ENCODE results near the gene MTHFD1L.
"Not testable (repeated sequence)": the region's sequence is repeated elsewhere in the genome, so short reads cannot be mapped to it uniquely, and the experiment has no call there.

MTHFD1L gene

DNA sequence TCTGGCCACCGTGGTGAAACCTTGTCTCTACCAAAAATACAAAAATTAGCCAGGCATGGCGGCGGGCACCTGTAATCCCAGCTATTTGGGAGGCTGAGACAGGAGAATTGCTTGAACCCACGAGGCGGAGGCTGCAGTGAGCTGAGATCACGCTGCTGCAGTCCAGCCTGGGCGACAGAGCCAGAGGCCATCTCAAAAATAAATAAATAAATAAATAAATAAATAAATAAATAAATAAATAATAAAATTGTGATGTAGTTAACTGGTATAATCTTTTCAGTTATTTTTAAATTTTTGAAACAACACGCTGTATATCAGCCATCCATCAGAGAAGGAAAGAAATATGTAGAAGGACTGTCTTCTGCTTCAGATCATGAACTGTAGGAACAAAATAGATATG lies 221.6 kb downstream of the MTHFD1L start:
- FAIRE-seq; DNase-seq (ENCODE audit: insufficient read length, low spot score): not testable (repeated sequence)

DNA sequence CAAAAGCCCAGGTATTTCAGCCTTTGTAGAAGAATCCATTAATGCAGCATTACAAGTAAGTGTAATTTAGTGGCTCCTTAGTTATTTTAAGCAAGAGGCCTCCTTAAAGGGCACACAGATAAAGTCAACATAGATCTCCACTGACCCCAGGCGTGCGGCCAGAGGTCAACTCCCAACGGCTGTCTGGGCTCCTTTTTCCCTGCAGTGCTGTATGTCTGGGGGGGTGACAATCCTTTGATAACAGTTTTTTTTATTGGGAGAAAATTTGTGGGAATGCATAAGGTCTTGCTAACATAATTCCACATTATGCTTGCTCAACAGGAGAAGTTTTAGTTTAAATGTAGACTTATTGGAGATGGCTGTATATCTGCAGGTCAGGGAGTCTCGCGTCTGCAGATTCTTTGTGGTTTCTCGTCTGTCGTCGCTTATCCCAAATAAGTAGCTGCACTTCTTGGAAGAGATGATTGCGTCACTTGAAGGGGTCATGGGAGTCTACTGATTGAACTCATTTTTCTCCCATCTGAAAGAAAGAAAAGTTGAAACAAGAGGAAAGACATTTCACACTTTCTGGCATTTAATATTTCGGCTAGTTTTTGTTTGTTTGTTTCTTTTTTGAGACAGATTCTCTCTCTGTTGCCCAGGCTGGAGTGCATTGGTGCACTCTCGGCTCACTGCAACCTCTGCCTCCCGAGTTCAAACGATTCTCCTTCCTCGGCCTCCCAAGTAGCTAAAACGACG lies 222.5 kb downstream of the MTHFD1L start:
- FAIRE-seq: no peak

DNA sequence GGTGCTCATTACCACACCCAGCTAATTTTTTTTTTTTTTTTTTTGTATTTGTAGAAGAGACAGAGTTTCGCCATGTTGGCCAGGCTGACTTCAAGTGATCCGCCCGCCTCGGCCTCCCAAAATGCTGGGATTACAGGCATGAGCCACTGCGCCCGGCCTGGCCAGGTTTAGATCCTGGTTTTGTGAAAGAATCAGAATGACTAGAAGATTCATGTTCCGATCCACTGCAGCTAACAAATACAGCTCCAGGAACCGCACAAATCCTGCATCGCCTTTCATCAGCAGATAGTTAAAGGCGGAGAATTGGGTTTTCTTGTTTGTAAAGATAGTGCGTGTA lies 223.1 kb downstream of the MTHFD1L start:
- FAIRE-seq (no peak), DNase-seq (ENCODE audit: insufficient read length, low spot score) (no peak)

More for the DNA sequence above, 222.5 kb downstream of the MTHFD1L start:
- peak; percentile 62 for DNase-seq (ENCODE audit: insufficient read length, low spot score)

DNA sequence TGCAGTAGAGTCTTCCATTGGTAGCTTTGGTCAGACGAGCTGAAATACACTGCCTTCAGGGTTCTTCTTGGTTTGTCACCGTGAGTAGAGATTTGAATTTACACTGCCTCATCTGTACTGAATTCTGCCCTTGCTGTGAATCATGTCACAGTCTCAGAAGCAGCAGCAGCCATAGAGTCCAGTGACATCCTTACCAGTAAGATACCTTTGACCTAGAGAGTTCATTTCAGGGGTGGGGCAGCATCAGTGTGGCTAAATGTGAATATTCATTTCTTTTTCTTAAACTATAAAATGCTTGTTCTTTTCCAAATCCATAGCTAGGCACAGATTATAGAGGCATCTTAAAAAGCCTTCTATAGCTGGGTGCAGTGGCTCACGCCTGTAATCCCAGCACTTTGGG lies 223.5 kb downstream of the MTHFD1L start:
- DNase-seq (ENCODE audit: insufficient read length, low spot score) (no peak), FAIRE-seq (no peak)

DNA sequence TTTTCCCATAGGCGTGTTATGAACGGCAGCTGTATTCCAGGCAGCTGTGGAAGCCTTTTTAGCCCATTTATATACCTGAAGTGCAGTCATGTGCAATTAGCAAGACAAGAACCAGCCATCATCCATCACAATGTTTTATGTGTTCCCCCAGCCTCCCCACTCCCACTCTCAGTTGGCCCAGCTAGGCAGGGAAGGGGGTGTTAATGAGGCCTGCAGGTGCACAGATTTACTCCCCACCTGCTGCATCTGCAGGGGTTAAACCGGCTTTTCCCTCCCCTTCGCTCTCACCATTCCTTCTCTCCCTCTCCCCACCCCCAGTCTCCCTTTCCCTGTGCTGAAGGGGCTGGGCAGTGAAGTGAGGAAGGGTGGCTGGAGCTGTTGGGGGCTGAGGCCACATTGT lies 224.5 kb downstream of the MTHFD1L start:
- DNase-seq (ENCODE audit: insufficient read length, low spot score): no peak

DNA sequence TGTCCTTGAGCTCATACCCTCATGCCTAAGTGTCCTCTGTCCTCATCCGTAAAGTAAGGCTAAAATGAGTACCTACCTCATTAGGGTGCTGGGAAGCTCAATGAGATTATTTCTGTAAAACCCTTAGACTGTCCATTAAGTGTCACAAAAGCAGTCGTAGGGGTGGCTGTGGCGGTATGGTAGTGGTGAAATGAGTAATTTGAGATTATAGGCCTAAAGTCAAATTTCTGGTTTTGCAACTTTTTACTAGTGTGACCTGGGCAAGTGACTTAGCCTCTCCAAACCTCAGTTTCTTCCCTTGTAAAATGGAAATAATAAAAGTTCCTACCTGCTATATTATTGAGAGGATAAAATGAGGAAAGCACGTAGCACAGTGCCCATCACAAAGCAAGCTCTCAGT lies 226.1 kb downstream of the MTHFD1L start:
- FAIRE-seq (no peak), DNase-seq (ENCODE audit: insufficient read length, low spot score) (no peak)

More for the DNA sequence above, 224.5 kb downstream of the MTHFD1L start:
- no peak for FAIRE-seq

DNA sequence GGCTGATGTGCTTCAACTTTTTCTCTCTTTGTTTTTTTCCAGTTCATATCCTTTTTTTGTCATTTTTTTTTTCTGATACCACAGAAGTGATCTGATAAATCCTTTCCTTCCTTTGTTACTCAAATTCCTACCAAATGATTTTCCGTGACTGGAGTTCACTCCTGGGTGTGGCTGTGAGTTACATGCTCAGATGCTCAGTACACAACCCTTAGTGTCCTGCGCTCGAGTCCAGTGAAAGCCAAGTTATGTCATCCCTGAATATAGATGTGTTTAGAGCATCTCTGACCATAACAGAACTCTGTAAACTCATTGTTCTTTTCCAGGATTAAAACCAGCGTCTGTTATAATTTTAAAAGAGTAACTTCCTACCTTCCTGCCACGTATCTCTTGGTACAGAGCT lies 227.1 kb downstream of the MTHFD1L start:
- FAIRE-seq (no peak), DNase-seq (ENCODE audit: insufficient read length, low spot score) (no peak)

DNA sequence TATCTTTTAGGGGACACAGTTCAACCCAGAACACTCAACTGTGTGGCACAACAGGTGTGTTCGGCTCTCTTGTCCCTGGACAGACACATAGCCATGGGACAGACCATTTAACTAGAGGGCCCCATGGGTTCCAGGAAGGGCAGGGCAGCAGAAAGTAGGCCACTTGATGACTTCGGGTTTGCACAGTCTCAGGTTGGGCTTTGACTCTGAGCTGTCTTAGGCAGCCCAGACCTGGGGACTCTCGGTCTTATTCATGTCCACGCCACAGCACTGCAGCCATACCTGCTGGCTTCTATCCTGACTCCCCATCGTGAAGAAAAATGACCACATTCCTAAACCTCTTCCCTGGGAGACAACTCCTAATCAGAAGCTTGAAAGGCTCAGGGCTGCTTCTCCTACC lies 228.2 kb downstream of the MTHFD1L start:
- FAIRE-seq: no peak
- no peak for DNase-seq (ENCODE audit: insufficient read length, low spot score)

DNA sequence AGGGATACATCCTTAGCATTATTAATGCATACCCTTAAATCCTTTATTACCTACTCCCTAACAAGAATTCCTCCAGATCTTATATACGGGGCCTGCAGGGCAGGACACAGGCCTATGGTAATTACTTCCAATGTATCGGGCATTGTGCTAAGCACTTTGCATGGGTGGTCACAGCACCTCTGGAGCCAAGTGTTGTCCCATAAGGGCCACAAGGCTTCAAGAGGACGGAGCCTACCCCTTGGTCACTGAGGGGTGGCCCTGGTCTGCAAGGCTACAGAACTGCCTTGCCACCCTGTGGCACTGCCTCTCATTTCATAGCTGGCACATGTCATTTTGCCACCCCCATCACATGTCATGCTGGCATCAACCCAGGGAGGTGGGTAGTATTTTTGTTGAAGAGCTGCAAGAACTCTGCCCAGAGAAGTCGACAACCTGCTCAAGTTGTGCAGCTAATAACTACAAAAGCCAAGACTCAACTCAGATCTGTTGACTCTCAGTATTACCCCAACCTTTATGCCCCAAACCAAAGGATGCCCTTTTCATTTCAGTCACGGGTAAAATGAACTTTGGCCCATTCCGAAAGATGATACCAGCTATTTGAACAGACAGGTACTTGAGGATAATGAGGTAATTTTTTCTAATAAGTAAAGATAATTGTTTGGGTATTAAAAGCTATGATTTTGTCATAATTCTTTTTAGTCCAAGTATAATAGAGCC lies 230.2 kb downstream of the MTHFD1L start:
- DNase-seq (ENCODE audit: insufficient read length, low spot score) (no peak), FAIRE-seq (no peak)

DNA sequence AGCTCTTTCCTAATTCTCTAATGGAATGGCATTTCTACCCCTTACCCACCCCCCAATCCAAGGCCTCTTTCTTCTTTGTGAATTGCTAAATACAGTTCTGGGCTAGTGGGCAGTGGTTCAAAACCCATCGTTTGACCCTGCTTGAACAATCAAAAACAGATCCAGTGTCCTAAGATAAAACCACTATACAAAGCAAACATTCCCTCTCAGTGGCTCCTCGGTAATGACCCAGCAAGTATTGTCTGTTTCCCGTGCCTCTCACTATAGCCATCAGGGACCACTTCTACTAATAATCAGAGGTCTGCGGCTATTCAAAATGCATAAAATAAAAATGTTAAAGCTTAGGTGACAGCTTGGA lies 230.7 kb downstream of the MTHFD1L start:
- DNase-seq (ENCODE audit: insufficient read length, low spot score) (no peak), FAIRE-seq (no peak)

DNA sequence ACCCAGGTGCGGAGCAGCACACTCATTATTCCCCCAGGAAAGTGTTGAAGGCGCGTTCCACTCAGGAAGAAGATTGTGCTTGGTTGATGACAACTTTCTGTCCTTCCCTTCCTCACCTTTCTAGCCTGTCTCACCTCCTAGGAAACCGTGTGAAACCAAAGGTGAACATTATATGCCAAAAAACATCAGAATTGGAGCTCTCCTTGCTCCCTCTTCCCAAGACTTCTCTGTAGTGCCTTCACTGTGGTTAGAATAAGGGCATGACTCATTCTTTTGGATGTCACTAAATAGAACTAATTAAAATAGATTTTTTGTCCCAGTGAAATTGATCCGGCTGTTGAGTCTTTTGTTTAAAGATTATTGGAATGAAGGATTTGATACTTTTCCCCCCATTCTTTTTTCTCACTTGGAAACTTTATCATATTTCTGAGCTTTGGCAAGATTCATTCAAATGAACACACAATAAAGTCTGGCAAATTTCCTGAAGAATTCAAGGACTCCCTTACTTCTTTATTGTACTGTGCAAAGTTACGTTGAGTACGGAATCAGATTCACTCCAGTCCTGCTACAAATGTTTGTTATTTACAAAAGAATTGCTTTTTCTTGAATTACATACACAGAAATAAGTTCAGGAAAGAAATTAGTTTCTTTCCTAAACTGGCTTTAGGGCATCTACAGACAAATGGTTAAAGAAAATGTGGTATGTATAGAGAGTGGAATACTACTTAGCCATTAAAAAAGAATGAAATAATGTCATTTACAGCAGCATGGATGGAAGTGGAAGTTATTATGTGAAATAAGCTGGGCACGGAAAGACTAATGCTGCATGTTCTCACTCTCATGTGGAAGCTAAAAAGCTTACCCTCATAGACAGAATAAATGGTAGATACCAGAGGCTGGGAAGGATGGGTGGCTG lies 231.4 kb downstream of the MTHFD1L start:
- no peak for FAIRE-seq
- no peak for DNase-seq (ENCODE audit: insufficient read length, low spot score)

DNA sequence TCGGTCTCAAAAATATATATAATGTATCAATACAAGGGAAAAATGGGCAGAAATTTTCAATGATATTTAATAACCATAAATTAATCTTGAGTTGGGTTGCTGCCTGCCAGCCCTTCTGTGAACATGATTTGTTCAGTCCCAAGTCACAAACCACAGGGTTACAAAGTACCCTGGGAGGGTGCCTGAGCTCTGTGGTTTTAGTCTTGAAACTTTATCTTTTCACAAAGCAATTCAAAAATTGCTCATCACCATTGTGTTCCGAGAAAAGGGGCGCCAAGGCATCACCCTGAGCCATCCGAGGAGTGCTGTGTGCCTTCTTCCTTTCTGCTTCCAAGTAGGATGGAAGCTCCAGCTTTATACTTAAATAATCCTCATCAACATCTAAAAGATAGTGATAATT lies 232.7 kb downstream of the MTHFD1L start:
- FAIRE-seq (no peak), DNase-seq (ENCODE audit: insufficient read length, low spot score) (no peak)

DNA sequence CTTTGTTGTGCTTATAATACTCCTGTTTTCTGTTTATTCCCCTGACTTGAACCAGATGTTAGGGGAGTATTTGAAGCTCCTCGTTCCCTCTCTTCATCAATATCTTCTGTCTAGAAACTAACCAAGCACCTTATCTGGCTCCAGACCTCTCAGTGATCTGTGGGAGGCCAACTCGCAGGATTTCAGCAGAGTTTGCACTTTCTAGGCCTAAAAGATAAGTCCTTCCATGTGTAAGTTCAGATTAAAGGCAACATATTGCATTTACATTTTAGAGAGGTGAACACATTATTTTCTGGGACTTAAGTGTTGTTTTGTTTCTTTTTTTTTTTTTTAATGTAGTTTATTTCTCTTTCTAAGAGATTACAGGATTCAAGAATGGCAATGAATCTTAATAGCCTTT lies 234.8 kb downstream of the MTHFD1L start:
- DNase-seq (ENCODE audit: insufficient read length, low spot score): no peak

DNA sequence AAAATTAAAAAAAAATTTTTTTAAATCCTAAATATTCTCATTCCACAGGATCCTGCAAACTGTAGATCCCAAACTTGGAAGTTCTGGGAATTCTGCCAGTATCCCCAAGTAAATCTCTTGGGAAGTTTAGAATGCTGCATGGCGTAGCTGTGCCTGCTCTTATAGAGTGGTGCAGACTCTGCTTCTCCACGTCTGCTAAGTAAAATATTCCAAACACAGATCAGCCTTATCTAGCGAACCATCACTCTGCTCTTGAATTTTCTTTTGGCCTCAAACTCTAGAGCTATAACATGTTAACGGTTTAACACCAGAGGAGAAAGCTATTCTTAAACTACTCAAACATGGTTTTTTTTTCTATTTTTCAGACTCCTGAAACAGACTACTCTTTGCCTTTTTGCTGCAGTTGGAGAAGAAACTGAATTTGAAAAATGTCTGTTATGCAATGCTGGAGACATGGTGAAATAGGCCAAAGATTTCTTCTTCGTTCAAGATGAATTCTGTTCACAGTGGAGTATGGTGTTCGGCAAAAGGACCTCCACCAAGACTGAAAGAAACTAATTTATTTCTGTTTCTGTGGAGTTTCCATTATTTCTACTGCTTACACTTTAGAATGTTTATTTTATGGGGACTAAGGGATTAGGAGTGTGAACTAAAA lies 235.8 kb downstream of the MTHFD1L start:
- FAIRE-seq (no peak), DNase-seq (ENCODE audit: insufficient read length, low spot score) (no peak)

More for the DNA sequence above, 234.8 kb downstream of the MTHFD1L start:
- FAIRE-seq: no peak

DNA sequence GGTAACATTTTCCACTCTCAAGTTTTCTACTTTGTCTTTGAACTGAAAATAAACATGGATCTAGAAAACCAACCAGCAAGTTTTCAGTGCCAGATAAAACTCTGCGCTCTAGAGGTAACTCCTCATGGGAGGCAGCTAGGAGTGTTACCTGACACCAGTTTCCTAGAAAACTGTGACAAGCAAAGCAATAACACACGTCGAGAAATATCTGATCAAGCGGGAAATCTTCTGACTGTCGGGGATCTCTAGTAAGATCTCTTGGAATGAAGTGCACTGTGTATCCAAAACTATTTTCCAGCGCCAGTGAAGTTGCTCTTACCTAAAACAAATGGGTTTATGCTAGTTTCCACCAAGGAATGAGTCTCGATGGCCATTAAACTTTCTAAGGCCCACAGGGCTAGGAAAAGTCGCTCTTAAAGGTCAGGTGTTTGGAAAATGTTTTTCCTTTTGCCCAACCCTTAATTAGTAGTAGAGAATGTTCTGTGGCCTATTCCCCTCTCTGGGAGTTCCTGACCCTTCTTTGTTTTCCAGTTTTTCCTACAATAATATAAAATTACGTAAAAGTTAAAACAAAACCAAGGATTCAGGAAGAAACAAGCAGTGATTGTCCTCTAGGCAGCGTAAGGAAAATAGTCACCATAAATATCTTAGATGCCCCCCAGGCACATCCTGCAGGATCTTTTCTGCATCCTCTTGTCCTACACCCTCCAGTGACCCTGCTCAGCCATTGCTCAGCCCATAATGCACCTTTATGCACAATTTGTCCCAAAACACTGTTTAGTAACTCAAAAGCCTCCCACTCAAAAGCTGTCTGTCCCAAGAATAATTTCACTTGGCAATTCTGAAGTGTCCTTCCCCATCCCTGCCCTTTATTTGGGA lies 236.6 kb downstream of the MTHFD1L start:
- DNase-seq (ENCODE audit: insufficient read length, low spot score) (no peak), FAIRE-seq (no peak)

DNA sequence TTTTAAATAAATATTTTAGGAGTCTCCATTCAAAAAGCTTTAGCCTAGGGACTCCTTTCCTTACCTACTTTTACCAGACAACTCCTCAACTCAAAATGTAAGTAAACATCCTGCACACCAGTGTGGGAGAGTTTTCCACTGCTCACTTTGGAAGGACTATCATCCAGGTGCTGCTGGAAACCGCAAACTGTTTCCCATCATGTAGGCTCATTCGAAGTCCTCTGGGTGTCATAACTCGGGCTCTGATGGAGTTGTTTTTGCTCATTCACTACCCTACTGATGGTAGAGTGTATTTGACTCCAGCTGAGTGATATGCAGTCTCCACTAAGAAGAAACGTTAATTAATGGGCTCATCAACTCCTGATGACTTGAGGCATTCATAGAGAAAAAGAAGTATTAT lies 237.8 kb downstream of the MTHFD1L start:
- no peak for FAIRE-seq
- no peak for DNase-seq (ENCODE audit: insufficient read length, low spot score)

DNA sequence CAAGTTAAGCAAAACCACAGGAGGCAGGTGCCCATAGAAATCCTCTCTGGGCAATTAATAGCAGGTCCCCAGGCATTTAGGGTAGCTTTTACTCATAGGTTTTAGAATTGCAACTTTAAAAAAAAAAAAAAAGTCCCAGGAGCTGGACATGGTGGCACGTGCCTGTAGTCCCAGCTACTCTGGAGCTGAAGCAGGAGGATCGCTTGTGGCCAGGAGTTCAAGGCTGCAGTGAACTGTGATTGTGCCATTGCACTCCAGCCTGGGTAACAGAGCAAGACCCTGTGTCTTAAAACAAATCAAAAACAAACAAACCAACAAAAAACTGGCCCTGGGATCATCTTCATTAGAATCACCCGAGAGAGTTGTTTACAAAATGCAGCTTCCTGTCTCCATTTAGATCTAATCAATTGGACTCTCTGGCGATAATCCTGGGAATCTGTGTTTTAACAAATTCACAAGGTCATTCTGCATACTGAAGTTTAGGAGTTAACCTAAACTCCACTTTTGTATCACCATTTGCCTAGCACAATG lies 242.5 kb downstream of the MTHFD1L start:
- no peak for DNase-seq (ENCODE audit: insufficient read length, low spot score)
- no peak for FAIRE-seq

DNA sequence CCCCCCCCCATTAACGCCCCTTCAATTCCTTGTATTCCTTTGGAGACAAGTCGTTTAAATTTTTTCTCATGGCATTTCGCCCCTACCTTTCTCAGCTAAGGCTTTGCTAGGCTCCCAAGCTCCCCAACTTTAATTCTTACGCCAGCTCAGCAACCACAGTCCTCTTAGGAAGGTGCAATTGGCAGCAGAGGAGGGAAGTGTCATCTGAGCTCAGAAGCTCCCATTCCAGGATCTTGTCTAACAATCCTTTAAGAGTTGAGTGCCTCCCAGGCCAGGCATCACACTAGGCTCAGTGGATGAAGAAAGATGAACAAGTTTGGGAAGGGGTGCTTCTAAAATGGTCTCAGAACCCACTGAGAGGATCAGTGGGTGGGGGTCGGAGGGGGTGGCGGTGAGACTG lies 243.0 kb downstream of the MTHFD1L start:
- no peak for DNase-seq (ENCODE audit: insufficient read length, low spot score)
- FAIRE-seq: no peak

DNA sequence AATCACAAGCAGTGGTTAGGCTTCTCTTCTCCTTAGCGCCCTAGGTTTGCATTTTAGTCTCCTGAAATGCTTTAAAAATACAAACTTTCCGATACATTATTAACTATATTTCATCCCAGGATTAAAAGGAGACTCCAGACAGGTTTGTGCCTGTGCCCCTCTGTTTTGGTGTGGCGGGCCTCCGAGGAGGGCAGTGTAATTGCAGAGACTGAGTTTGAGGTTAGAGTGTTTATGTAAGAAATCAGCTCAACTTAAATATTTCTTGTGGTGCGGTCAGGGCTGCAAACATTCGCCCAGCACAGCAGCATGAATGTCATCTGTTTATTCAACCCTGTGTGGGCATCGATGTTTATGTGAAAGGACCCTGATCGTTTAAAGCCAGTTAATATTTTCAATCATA lies 243.9 kb downstream of the MTHFD1L start:
- DNase-seq (ENCODE audit: insufficient read length, low spot score) (no peak), FAIRE-seq (no peak)
